GM19239 (cell line): ENCODE results near the gene SCP2.

Source experiments
- DNase-seq: peaks from one replicate; pipeline ENCODE4 v3.0.0; 2011; ENCODE audit warnings: low spot score; ENCODE audit not compliant: insufficient read length
- FAIRE-seq: peaks from 2 replicates; lab custom pipeline; 2011; peaks lifted over from hg19 to GRCh38; lab: Jason Lieb, UNC

Gene SCP2, protein sequence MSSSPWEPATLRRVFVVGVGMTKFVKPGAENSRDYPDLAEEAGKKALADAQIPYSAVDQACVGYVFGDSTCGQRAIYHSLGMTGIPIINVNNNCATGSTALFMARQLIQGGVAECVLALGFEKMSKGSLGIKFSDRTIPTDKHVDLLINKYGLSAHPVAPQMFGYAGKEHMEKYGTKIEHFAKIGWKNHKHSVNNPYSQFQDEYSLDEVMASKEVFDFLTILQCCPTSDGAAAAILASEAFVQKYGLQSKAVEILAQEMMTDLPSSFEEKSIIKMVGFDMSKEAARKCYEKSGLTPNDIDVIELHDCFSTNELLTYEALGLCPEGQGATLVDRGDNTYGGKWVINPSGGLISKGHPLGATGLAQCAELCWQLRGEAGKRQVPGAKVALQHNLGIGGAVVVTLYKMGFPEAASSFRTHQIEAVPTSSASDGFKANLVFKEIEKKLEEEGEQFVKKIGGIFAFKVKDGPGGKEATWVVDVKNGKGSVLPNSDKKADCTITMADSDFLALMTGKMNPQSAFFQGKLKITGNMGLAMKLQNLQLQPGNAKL

DNA sequence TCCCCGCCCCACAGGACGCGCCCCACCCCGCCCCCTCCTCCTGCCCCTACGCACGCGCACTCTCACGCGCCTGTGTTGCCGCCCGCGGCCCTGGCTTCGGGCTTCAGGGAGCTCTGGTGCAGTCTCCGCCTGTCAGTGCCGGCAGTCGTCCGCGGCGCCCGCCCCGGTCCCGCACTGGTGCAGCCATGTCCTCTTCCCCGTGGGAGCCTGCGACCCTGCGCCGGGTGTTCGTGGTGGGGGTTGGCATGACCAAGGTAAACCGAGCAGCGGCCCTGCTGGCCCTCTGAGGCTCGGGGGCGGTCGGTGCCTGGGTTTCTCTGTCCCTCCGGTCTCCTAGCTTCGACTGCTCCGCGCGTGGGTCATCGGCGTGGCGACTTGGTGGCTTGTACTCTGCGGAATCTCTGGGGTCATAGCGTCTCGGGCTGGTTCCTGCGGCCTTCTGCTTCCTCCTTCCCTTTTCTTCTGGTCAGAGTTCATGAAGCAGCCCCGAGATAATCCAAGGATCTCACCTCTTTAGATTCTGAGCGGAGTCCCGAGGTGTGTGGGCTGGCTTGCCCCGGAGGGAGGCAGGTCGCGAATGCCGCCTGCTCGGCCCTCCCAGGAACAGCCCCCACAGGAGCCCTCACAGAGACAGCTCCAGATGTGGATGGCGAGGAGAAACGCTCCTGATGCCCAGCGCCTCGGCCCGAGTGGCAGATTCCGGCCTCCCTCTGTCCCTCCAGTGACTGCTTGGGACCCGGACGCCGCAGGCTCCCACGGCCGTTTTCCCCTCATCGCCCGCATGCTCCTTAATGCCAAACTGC lies at the start of gene SCP2:
SCP2 (plus strand) TSS at position 65 of the 803 bp plus-strand sequence; CDS start at position 186, 121 bp downstream.
- no peak for FAIRE-seq
- peak; percentile 78 for DNase-seq

DNA sequence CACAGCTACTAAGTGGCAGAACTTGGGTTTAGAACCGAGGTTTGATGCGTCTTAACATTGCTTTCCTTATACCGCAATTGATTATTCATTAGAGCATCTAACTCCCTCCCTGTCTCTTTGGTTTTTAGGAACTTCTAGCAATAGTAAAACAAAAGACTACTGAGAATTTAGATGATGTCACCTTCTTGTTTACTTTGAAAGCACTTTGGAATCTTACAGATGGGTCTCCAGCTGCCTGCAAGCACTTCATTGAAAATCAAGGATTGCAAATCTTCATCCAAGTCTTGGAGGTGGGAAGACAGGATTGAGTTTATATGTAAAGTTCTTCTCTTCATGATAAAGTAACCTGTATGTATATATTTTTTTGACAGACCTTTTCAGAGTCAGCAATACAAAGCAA lies 49.5 kb upstream of the SCP2 start:
- FAIRE-seq (no peak), DNase-seq (no peak)

DNA sequence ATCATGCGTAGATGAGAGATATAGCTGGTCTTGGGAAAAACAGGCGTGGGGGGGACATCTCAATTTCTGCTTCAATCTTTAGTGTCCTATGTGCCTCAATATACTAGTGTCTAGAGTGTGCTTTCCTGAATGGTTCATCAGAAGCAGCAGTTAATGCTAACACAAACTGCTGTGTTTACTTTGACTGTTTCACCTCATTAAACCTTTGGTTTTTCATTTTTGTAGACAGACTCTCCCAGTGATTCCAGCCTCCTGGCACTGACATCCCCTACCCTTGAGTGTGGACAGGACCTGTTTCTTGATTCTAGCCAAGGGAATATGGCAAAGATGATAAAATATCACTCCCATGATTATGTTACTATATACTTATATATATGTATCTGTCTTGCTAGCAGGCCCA lies 46.9 kb upstream of the SCP2 start:
- DNase-seq = no peak
- no peak for FAIRE-seq

DNA sequence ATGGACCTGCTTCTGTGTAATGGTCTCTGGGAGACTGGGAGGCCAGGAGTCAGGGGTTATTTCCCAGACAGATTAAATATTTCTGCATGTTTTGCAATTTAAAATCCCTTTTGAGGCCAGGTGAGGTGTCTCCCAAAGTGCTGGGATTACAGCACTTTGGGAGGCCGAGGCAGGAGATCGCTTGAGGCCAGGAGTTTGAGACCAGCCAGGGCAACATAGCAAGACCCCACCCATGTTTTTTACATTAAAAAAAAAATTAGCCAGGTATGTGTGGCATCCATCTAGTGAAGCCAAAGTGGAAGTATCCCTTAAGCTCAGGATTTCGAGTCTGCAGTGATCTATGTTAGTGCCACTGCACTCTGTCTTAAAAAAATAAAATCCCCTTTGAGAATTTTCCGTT lies 39.6 kb upstream of the SCP2 start:
- DNase-seq (no peak), FAIRE-seq (no peak)

DNA sequence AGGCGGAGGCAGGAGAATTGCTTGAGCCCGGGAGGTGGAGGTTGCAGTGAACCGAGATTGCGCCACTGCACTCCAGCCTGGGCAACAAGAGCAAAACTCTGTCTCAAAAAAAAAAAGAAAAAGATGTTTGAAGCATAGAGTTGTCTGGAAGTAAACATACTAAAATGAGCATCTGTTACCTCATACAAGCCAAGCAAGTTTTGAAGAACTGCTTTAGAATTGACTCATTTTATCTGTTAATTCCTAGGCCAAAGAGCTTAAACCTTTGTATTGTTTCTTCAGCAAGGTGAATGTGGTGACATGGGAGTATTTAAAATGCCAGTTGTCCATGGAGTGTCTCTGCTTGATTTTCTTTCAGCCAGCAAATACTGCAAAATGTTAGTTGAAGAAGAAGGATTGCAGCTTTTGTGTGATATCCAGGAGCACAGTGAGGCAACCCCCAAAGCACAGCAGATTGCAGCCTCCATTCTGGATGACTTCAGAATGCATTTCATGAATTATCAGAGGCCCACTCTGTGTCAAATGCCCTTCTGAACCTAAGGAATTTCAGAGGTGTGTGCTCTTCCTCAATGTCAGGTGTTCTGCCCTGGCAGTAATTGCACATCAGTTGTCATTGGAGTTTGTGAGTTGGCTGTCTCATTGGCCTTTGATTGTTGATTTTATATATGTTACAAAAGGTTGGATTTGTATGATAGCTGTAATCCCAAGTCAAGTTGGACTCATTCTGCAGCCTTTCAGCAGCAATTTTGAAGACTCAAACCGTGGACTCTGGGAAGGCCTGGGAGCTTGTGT lies 34.5 kb upstream of the SCP2 start:
- no peak for DNase-seq
- no peak for FAIRE-seq

DNA sequence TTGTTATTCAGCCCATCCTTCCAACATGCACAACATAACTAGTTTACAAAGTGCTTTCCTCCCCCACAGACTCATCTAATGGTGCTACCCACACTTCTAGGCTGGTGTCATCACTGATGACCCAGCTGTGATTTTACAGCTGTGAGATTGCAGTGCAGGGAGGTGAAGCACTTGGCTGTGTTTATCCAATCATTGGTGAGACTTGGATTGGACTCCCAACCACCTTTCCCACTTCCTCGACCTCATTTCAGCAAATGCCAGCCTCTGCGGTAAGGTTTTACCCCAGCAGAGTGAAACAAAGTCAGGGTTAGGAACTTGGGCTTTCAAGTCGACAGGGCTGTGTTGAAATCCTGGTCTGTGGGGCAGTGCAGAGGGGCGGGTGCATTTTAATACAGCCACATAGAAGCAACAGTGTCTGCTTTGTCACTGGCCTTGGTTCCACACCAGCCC lies 27.6 kb upstream of the SCP2 start:
- DNase-seq (no peak), FAIRE-seq (no peak)

DNA sequence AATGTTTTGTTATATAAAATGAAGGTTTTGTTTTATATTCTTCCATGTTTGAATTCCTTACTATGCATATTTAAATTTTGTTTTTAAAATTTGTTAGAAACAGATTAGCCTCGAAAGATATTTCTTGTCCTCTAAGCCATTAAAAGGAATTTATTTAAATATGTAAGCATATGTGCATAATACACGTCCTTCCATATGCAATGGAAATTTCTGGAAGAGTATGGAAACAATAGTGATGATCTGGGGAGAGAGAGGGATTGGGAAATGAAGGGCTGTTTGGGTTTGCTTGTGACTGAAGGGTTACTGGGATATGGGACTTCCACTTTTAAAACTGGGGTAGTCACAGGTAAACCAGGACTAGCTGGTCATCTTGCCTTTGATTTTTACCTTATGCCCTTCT lies 26.7 kb upstream of the SCP2 start:
- FAIRE-seq (no peak), DNase-seq (no peak)

DNA sequence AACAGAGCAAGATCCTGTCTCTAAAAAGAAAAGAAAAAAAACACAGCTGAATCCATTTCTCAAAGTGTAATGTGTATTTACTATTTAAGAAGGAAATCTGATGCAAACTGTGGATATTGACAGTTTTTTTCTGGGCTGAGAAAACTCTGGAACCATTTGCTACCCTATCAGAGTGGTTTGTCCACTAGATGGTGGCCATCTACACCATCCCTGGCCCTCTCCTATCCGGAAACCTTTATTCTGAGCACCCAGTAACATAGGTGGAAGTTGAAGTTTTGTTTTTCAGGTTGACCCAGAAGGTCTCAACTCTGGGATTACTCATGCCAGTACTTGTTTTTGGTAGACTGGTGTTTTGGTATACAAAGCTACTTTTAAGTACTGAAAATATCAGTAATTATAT lies 25.7 kb upstream of the SCP2 start:
- FAIRE-seq (no peak), DNase-seq (no peak)

DNA sequence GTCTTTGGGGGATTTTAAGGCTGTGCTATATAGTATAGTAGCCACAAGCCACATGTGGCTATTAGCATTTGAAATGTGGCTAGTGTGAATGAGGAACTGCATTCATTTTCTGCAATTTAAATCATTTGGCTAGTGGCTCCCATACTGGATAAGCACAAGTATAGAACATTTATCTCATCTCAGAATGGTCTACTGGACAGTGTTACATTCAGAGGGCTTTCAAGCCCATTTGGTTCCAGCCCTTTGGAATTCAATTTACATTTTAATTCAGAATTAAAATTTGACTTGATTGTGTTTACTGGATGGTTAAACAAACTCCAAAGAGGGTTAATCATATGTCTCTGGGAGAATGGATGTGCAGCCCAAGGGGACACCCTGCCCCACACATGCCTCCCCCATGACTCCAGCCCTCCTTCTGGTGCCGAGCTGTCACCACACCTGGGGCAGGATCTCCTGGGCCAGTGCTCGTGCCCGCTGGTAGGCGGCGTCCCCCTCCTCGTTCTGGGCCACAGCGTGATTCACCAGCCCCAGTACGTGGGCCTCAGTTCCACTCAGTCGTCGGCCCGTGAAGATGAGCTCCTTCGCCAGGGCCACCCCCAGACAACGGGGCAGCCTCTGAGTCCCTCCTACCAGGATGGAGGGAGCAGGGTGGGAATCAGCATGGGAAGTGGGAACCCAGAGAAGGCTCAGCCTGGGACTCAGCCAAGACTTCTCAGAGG lies 22.7 kb upstream of the SCP2 start:
- DNase-seq (no peak), FAIRE-seq (no peak)

DNA sequence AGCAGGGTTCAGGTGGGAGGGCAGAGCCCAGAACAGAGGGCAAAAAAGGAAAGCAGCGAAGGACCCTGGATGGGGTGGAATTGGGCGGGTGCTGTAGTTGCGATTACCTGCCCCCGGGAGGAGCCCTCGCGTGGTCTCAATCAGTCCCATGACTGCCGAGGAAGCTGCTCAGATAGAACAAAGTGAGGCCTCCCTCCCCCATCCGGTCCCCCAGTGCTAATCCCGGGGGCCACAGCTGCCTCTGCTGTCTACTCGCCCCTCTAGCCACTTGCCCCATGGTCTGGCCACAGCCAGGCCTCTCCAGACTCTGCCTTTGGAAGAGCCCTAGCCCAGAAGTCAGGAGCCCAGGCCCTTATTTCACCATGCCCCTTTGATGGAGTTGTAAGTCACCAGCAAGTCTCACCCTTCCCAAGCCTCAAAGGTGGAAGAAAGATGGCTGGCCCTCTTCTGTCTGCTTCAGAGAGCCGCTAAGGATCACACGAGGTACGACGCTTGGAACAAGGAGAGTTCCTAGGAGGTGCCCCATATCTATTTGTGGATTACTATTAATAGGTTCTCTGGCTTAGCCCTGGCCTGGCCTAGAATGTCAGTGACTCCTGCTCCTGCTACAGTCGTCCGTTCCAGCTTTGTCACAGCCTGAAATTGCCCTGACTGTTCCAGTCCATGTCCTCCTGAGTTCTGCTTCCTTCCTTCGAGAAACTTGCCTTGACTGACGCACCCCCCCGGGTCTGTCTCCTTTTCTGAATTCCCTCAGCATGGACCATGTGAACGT lies 22.0 kb upstream of the SCP2 start:
- peak; percentile 44 for DNase-seq
- FAIRE-seq = peak; percentile 52

DNA sequence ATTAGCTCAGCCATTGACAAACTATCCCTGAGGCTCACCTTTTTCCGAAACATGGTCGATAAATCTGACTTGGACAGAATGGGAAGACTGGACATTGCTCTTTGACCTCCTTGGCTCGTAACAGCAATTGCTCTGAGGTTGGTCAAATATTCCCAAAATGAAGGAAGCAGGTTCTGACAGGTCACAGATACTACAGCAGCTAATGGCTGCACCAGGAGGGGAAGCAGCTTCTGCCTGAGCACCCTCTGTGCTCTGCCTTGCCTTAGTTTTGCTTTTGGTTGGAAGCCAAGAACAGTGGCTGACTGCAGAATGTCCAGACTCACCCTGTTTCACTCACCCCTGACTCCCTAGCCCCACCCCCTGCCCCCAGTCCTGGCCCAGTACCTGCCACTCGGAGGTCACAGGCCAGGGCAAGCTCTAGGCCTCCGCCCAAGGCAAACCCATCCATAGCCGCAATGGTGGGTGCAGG lies 20.9 kb upstream of the SCP2 start:
- FAIRE-seq = no peak
- no peak for DNase-seq

DNA sequence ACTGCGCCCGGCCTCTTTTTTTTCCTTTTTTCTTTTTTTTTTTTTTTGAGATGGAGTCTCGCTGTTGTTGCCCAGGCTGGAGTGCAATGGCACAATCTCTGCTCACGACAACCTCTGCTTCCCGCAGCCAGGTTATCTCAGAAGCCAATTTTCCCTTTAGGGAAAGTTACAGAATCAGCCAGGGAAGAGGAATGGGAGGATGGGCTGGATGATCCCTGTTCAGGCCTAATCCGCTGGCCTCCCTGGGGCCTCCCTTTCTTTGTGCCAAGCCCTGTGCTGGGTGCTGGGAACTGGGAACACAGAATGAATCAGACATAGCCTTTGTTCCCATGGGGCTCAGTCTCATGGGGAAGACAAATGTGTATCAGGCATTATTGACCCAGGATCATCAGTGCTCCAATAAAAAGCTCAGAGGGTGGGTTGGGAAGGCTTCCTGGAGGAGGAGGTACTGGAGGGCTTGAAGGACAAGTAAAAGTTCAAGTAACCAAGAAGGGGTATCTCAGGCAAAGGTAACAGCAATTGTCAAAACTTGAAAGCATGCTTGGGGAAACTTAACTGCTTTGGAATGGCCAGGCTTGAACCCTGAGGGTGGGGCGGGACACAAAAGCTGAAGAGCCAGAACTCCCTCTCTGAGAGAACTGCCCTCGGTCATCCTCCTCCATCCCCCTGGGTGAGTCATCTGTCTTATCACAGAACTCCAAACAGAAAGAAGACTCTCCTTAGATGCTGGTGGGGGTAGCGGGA lies 19.8 kb upstream of the SCP2 start:
- no peak for DNase-seq
- FAIRE-seq = no peak

DNA sequence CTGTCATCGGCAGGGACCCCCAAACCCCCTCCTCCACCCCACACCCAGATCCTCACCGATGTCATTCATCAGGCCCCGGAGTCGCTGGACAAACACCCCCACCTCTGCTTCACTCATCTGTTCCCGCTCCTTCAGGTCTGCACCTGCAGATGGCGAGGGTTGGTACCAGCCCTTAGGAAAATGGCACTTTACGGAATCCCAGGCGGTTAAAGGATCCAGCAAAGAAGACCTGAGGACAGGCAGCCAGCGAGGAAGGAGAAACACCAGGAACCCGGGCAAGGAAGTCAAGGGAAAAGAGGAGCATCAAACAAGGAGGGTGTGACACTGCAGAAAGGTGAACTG lies 19.3 kb upstream of the SCP2 start:
- FAIRE-seq = no peak
- DNase-seq = no peak

DNA sequence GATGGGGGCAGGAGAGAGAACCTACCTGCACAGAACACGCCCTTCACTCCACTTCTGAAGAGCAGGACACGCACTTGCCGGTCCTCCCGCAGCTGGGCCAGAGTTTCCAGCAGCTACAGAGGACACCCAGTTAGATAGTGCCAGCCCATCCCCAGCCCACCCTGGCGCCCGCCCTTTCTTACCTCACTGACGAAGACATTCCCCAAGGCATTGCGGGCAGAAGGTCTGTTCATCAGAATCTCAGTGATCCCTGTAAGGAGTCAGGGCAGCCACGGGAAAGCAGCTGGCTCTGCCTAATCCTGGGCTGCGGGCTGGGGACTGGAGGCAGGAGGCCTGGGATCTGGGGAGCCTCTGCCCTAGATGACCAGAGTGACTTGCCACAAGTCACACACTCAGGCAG lies 15.5 kb upstream of the SCP2 start:
- FAIRE-seq = no peak

DNA sequence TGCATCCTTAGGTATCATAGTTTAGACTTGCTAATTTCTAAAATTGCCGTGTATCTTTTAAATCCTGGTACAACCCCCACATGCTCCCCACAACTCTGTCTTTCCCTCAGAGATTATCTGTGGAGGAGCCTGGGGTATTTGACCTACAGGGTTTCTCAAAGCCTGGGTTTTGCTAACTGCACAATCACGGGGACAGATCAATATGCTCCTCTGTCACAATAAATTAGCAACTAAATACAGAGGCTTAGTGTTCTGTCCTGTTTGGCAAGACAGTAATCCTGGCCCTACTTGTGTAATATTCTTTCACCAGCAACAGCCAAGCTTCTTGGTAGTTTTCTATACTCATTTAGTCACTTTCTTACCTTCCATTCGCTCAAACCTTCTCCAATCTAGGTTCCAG lies 14.1 kb upstream of the SCP2 start:
- no peak for DNase-seq
- FAIRE-seq = no peak

More for the DNA sequence above, 15.5 kb upstream of the SCP2 start:
- no peak for DNase-seq

DNA sequence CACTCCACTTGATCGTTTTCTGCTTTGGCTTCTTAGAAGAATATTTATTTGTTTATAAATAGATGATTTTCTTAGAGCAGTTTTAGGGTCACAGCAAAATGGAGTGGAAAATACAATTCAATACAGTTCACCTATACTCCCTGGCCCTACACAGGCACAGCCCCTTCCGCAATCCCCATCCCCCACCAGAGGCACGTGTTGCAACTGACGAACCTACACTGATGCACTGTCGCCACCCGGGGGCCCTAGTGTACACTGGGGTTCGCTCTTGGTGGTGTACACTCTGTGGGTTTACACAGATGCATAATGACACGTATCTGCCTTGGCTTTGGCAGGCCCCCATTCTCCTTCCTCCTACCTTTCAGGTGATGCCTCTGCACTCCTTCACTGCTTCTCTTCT lies 13.5 kb upstream of the SCP2 start:
- DNase-seq (no peak), FAIRE-seq (no peak)

DNA sequence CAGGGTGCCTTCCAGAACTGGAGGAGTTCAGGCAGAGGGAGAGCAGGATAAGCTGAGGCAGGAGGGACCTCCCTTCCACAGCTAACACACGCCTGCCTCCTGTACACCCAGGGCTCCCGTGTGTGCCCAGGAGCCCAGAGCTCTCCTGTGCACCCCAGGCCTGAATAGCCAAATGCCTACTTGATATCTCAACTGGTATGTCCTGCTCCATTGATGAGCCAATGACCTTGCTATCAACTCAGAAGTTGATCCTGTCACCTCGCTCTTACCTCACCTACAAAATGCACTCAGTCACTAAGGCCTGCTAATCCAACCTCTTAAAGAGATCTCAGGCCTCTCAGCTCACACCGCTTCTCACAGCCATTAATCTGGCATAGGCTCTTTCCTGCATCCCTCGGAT lies 12.6 kb upstream of the SCP2 start:
- no peak for DNase-seq
- FAIRE-seq = no peak

DNA sequence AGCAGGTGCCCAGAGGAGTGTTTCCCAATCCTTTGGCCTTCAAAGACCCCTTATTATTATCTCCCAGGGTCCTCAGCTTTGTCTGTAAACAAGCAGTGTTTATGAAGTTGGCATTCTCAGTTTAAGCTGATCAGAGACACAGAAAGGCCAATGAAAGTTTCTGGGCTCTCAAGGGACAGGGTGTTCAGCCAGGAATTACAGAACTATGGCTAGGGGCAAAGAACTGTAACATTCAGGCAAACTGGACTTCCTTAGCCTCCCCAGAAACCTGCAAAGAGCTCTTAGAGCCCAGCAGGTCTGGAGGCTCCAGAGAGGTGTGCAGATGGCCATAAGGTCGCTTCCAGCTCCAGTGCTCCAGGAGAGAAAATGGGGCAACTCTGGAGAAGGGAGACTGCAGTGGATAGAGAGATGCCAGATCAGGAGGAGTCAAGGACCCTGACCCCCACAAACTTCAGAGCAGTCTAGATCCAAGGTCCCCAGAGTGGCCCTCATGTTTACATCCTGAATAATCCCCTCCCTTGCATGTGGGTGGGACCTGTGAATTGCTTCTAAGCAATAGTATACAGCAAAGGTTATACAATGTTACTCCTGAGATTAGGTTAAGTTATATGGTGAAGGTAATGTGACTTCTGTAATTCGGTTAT lies 11.7 kb upstream of the SCP2 start:
- no peak for DNase-seq
- FAIRE-seq = no peak
